Prostate gland (tissue), 2 donors: ENCODE results near the gene MLPH. TPM values are rescaled to one million over a fixed set of nuclear protein-coding genes. Genes with fewer than 3 reads are reported as not detected.

Source experiments
- DNase-seq: peaks from one replicate; pipeline ENCODE4 v3.0.0-alpha.2; 2019; ENCODE audit warnings: low spot score
- H3K27ac ChIP-seq, 2 donors: fragments of 200-600 bp; sonication (generic); 2 replicates each; pipeline ENCODE4 v1.5.1; 2017 to 2019
- H3K27me3 ChIP-seq: fragments of 200-600 bp; sonication (generic); replicated peaks from 2 replicates; pipeline ENCODE4 v1.5.1; 2019; ENCODE audit not compliant: insufficient read depth
- H3K36me3 ChIP-seq, 2 donors: fragments of 200-600 bp; sonication (generic); 1 replicate in 1 of 2; 2 replicates in 1 of 2; pipeline versions ENCODE4 v1.5.1 to v1.8.1; 2017 to 2019
- H3K4me1 ChIP-seq: fragments of 200-600 bp; sonication (generic); replicated peaks from 2 replicates; pipeline ENCODE4 v1.5.1; 2019
- H3K4me3 ChIP-seq, 2 donors: fragments of 200-600 bp; sonication (generic); 2 replicates each; pipeline ENCODE4 v1.5.1; 2017 to 2019
- H3K9me3 ChIP-seq: fragments of 200-600 bp; sonication (generic); 2 replicates; pipeline ENCODE4 v1.5.1; 2017
- CTCF ChIP-seq, 4 experiments: fragments of 200-600 bp in 2 of 4; fragments of 450-650 bp in 2 of 4; sonication (generic) in 2 of 4; IDR thresholded peaks; 1 replicate in 3 of 4; 2 replicates in 1 of 4; pipeline ENCODE4 v1.5.1; 2016 to 2019; ENCODE audit warnings: antibody characterized with exemption in 4 of 4, mild to moderate bottlenecking in 2 of 4, moderate library complexity in 2 of 4
- POLR2A ChIP-seq: fragments of 450-650 bp; IDR thresholded peaks from one replicate; pipeline ENCODE4 v1.6.1; 2016; ENCODE audit warnings: antibody characterized with exemption, mild to moderate bottlenecking
- POLR2AphosphoS5 ChIP-seq: sonication (generic); formaldehyde crosslinking; IDR thresholded peaks from one replicate; pipeline ENCODE4 v1.6.1; 2017; ENCODE audit warnings: antibody characterized with exemption
- WGBS: methylation state at CpG from one replicate; pipeline ENCODE4 v1.1.5; 2018; 5-methylcytosine and 5-hydroxymethylcytosine counted together
- intact Hi-C: fragments of 100-400 bp; cut with DNase I; formaldehyde crosslinking; loops from one replicate; pipeline ENCODE4 v1.14.2; 2022
- total RNA-seq, 2 donors: library from RNA; depleted of rRNA; stranded (reverse); fragments of >200 nt; gene quantifications; one replicate each; pipeline ENCODE4 v1.1.0, GENCODE V29; 2016

The MLPH gene
- total RNA-seq, 2 donors from 2014 or later = 371 to 393 TPM

- WGBS = 74% methylated on average over 18 of the region's 19 CpGs
- intact Hi-C loops = no loop called here
These were observed 104.3 kb downstream of the MLPH start for GRCh38 chr2:237591141-237591881.

GRCh38 chr2:237592425-237592980 is 105.5 kb downstream of the MLPH start:
- no peaks in the 10 kb centered on the region for H3K27me3 ChIP-seq
- TF ChIP-seq POLR2A (no peak), POLR2AphosphoS5 (no peak), CTCF (IDR thresholded peaks at IDR 0.05) (no peak)
- WGBS = 92% methylated on average over 18 of the region's 18 CpGs
- no peaks in the 10 kb centered on the region for H3K4me1 ChIP-seq
- intact Hi-C loops = no loop called here
- H3K36me3 ChIP-seq = no peaks in the 10 kb centered on the region
- H3K9me3 ChIP-seq = no peaks in the 10 kb centered on the region
- H3K4me3 ChIP-seq = no peak overlapping the region
- H3K27ac ChIP-seq = no peak overlapping the region
- DNase-seq = no peak

More at GRCh38 chr2:237591141-237591881, 104.3 kb downstream of the MLPH start:
- H3K27me3 ChIP-seq = no peaks in the 10 kb centered on the region
- TF ChIP-seq POLR2AphosphoS5 (no peak), POLR2A (no peak), CTCF (IDR thresholded peaks at IDR 0.05) (no peak)
- H3K9me3 ChIP-seq = no peaks in the 10 kb centered on the region
- no peak for DNase-seq
- no peak overlapping the region for H3K4me3 ChIP-seq
- H3K4me1 ChIP-seq = no peaks in the 10 kb centered on the region
- H3K27ac ChIP-seq = peak overlapping the region; percentile 63 to 81
- H3K36me3 ChIP-seq = no peaks in the 10 kb centered on the region

GRCh38 chr2:237593036-237593435 is 106.0 kb downstream of the MLPH start:
- H3K27ac ChIP-seq = no peak overlapping the region
- no peak for DNase-seq

GRCh38 chr2:237593596-237594320 is 106.7 kb downstream of the MLPH start:
- TF ChIP-seq POLR2A (no peak), CTCF (IDR thresholded peaks at IDR 0.05) (no peak), POLR2AphosphoS5 (no peak)
- Histone ChIP-seq H3K9me3 (no peaks in the 10 kb centered on the region), H3K27me3 (no peaks in the 10 kb centered on the region), H3K27ac (no peak overlapping the region), H3K36me3 (no peaks in the 10 kb centered on the region), H3K4me1 (no peaks in the 10 kb centered on the region), H3K4me3 (no peak overlapping the region)
- 90% methylated on average over 17 of the region's 17 CpGs for WGBS
- intact Hi-C loops = no loop called here
- DNase-seq = no peak

More at GRCh38 chr2:237593036-237593435, 106.0 kb downstream of the MLPH start:
- H3K27me3 ChIP-seq = no peaks in the 10 kb centered on the region
- TF ChIP-seq POLR2AphosphoS5 = no peak
- no peak for TF ChIP-seq CTCF (IDR thresholded peaks at IDR 0.05)
- no peaks in the 10 kb centered on the region for H3K36me3 ChIP-seq
- H3K9me3 ChIP-seq = no peaks in the 10 kb centered on the region
- no peak overlapping the region for H3K4me3 ChIP-seq
- 95% methylated on average over 10 of the region's 10 CpGs for WGBS
- intact Hi-C loops = no loop called here
- H3K4me1 ChIP-seq = no peaks in the 10 kb centered on the region
